DMS79 treated with DMSO at 0.1 percent for 48 hours (cell line): ENCODE results near the gene TBL1X.

Experiments used
- DNase-seq: peaks from one replicate; lab custom pipeline; 2025; lab: John Stamatoyannopoulos, UW

Gene TBL1X

GRCh38 chrX:9498236-9498635, 33.4 kb downstream of the TBL1X start:
- no peak for DNase-seq

GRCh38 chrX:9500584-9500983, 35.7 kb downstream of the TBL1X start:
- no peak for DNase-seq

- DNase-seq, result no peak
Measured at GRCh38 chrX:9501362-9501761, 36.5 kb downstream of the TBL1X start.

GRCh38 chrX:9503261-9503660, 38.4 kb downstream of the TBL1X start:
- DNase-seq, result no peak

- no peak for DNase-seq
Measured at GRCh38 chrX:9510366-9510765, 45.5 kb downstream of the TBL1X start.

- no peak for DNase-seq
Measured at GRCh38 chrX:9510980-9511379, 46.1 kb downstream of the TBL1X start.

- DNase-seq, result no peak
Measured at GRCh38 chrX:9515489-9515888, 50.6 kb downstream of the TBL1X start.

- DNase-seq, result no peak
Measured at GRCh38 chrX:9515973-9516538, 51.2 kb downstream of the TBL1X start.

- DNase-seq, result no peak
Measured at GRCh38 chrX:9516635-9517034, 51.8 kb downstream of the TBL1X start.

GRCh38 chrX:9518051-9518450, 53.2 kb downstream of the TBL1X start:
- DNase-seq, result no peak

GRCh38 chrX:9518889-9519288, 54.0 kb downstream of the TBL1X start:
- DNase-seq, result no peak

GRCh38 chrX:9519546-9520216, 54.8 kb downstream of the TBL1X start:
- no peak for DNase-seq

GRCh38 chrX:9520217-9520590, 55.3 kb downstream of the TBL1X start:
- no peak for DNase-seq

- no peak for DNase-seq
Measured at GRCh38 chrX:9522378-9523155, 57.7 kb downstream of the TBL1X start.

- DNase-seq, result no peak
Measured at GRCh38 chrX:9525511-9526248, 60.8 kb downstream of the TBL1X start.

- no peak for DNase-seq
Measured at GRCh38 chrX:9526965-9527364, 62.1 kb downstream of the TBL1X start.

- DNase-seq, result no peak
Measured at GRCh38 chrX:9528498-9528897, 63.6 kb downstream of the TBL1X start.

- no peak for DNase-seq
Measured at GRCh38 chrX:9529223-9529622, 64.4 kb downstream of the TBL1X start.

- DNase-seq, result peak; percentile 42
Measured at GRCh38 chrX:9530848-9531274, 66.0 kb downstream of the TBL1X start.

GRCh38 chrX:9532349-9532748, 67.5 kb downstream of the TBL1X start:
- no peak for DNase-seq

GRCh38 chrX:9533611-9534010, 68.8 kb downstream of the TBL1X start:
- no peak for DNase-seq

- DNase-seq, result peak; percentile 6
Measured at GRCh38 chrX:9534686-9535085, 69.8 kb downstream of the TBL1X start.

- peak; percentile 1 for DNase-seq
Measured at GRCh38 chrX:9535101-9535500, 70.2 kb downstream of the TBL1X start.
